Prostate gland (tissue), 2 donors: ENCODE measurements around the gene GPR25. TPM values are rescaled to one million over a fixed set of nuclear protein-coding genes. Genes with fewer than 3 reads are reported as not detected.

Experiments
- DNase-seq: peaks from one replicate; pipeline ENCODE4 v3.0.0-alpha.2; 2019; ENCODE audit warnings: low spot score
- H3K27ac ChIP-seq, 2 donors: fragments of 200-600 bp; sonication (generic); 2 replicates each; pipeline ENCODE4 v1.5.1; 2017 to 2019
- H3K27me3 ChIP-seq: fragments of 200-600 bp; sonication (generic); replicated peaks from 2 replicates; pipeline ENCODE4 v1.5.1; 2019; ENCODE audit not compliant: insufficient read depth
- H3K36me3 ChIP-seq, 2 donors: fragments of 200-600 bp; sonication (generic); 1 replicate in 1 of 2; 2 replicates in 1 of 2; pipeline versions ENCODE4 v1.5.1 to v1.8.1; 2017 to 2019
- H3K4me1 ChIP-seq: fragments of 200-600 bp; sonication (generic); replicated peaks from 2 replicates; pipeline ENCODE4 v1.5.1; 2019
- H3K4me3 ChIP-seq, 2 donors: fragments of 200-600 bp; sonication (generic); 2 replicates each; pipeline ENCODE4 v1.5.1; 2017 to 2019
- H3K9me3 ChIP-seq: fragments of 200-600 bp; sonication (generic); 2 replicates; pipeline ENCODE4 v1.5.1; 2017
- CTCF ChIP-seq, 4 experiments: fragments of 200-600 bp in 2 of 4; fragments of 450-650 bp in 2 of 4; sonication (generic) in 2 of 4; IDR thresholded peaks; 1 replicate in 3 of 4; 2 replicates in 1 of 4; pipeline ENCODE4 v1.5.1; 2016 to 2019; ENCODE audit warnings: antibody characterized with exemption in 4 of 4, mild to moderate bottlenecking in 2 of 4, moderate library complexity in 2 of 4
- POLR2A ChIP-seq: fragments of 450-650 bp; IDR thresholded peaks from one replicate; pipeline ENCODE4 v1.6.1; 2016; ENCODE audit warnings: antibody characterized with exemption, mild to moderate bottlenecking
- POLR2AphosphoS5 ChIP-seq: sonication (generic); formaldehyde crosslinking; IDR thresholded peaks from one replicate; pipeline ENCODE4 v1.6.1; 2017; ENCODE audit warnings: antibody characterized with exemption
- WGBS: methylation state at CpG from one replicate; pipeline ENCODE4 v1.1.5; 2018; 5-methylcytosine and 5-hydroxymethylcytosine counted together
- intact Hi-C: fragments of 100-400 bp; cut with DNase I; formaldehyde crosslinking; loops from one replicate; pipeline ENCODE4 v1.14.2; 2022
- total RNA-seq, 2 donors: library from RNA; depleted of rRNA; stranded (reverse); fragments of >200 nt; gene quantifications; one replicate each; pipeline ENCODE4 v1.1.0, GENCODE V29; 2016

The GPR25 gene
- total RNA-seq, 2 donors from 2014 or later = 1.2 TPM; not detected in 1

- H3K27me3 ChIP-seq = peaks cover 11% of the 10 kb centered on the region
- no peak for DNase-seq
- peaks cover 5% of the 10 kb centered on the region for H3K4me1 ChIP-seq
- intact Hi-C loops = no loop called here
- no peak for TF ChIP-seq CTCF (IDR thresholded peaks at IDR 0.05)
- no peaks in the 10 kb centered on the region for H3K9me3 ChIP-seq
- 3% methylated on average over 11 of the region's 61 CpGs for WGBS
- H3K27ac ChIP-seq = no peak overlapping the region
- peak overlapping the region in 1 of 2 donors; percentile 20 for H3K4me3 ChIP-seq
- no peaks in the 10 kb centered on the region for H3K36me3 ChIP-seq
Observed at GRCh38 chr1:200873116-200873670, 412 bp downstream of the GPR25 start.

GRCh38 chr1:200873671-200874397 is 1.1 kb downstream of the GPR25 start:
- peaks cover 5% of the 10 kb centered on the region for H3K4me1 ChIP-seq
- peak overlapping the region in 1 of 2 donors; percentile 20 for H3K4me3 ChIP-seq
- no peaks in the 10 kb centered on the region for H3K36me3 ChIP-seq
- H3K9me3 ChIP-seq = no peaks in the 10 kb centered on the region
- no peak overlapping the region for H3K27ac ChIP-seq
- intact Hi-C loops = no loop called here
- no peak for DNase-seq
- peaks cover 11% of the 10 kb centered on the region for H3K27me3 ChIP-seq
- TF ChIP-seq CTCF (IDR thresholded peaks at IDR 0.05) (no peak), POLR2AphosphoS5 (no peak), POLR2A (no peak)
- 24% methylated on average over 51 of the region's 66 CpGs for WGBS

- Histone ChIP-seq H3K27ac (no peak overlapping the region), H3K27me3 (peaks cover 11% of the 10 kb centered on the region), H3K4me3 (no peak overlapping the region), H3K4me1 (peaks cover 5% of the 10 kb centered on the region), H3K9me3 (no peaks in the 10 kb centered on the region), H3K36me3 (no peaks in the 10 kb centered on the region)
- WGBS = 92% methylated on average over 6 of the region's 6 CpGs
- intact Hi-C loops = no loop called here
- TF ChIP-seq CTCF (IDR thresholded peaks at IDR 0.05) (no peak), POLR2AphosphoS5 (no peak), POLR2A (no peak)
- no peak for DNase-seq
Observed at GRCh38 chr1:200874694-200875093, 1.9 kb downstream of the GPR25 start.

GRCh38 chr1:200875416-200875815 is 2.6 kb downstream of the GPR25 start:
- TF ChIP-seq POLR2A = no peak
- no peak for TF ChIP-seq CTCF (IDR thresholded peaks at IDR 0.05)
- no peak for TF ChIP-seq POLR2AphosphoS5
- intact Hi-C loops = no loop called here
- Histone ChIP-seq H3K4me1 (peaks cover 5% of the 10 kb centered on the region), H3K9me3 (no peaks in the 10 kb centered on the region), H3K27ac (no peak overlapping the region), H3K4me3 (no peak overlapping the region), H3K27me3 (peaks cover 11% of the 10 kb centered on the region), H3K36me3 (no peaks in the 10 kb centered on the region)
- WGBS = 89% methylated on average over 5 of the region's 5 CpGs
- no peak for DNase-seq

GRCh38 chr1:200877010-200877409 is 4.2 kb downstream of the GPR25 start:
- TF ChIP-seq POLR2AphosphoS5 (no peak), POLR2A (no peak), CTCF (IDR thresholded peaks at IDR 0.05) (no peak)
- Histone ChIP-seq H3K4me1 (peaks cover 5% of the 10 kb centered on the region), H3K36me3 (no peaks in the 10 kb centered on the region), H3K4me3 (no peak overlapping the region), H3K9me3 (no peaks in the 10 kb centered on the region), H3K27ac (no peak overlapping the region), H3K27me3 (peaks cover 11% of the 10 kb centered on the region)
- no peak for DNase-seq
- WGBS = 77% methylated on average over 3 of the region's 3 CpGs
- intact Hi-C loops = no loop called here
